Stimulated activated CD4-positive, alpha-beta T cell treated with anti-CD3 and anti-CD28 coated beads, Interleukin-2, amount 100 ng/mL, for 48 hours (primary cell): ENCODE results near the gene KRT6B.
"Not testable (repeated sequence)": the region's sequence is repeated elsewhere in the genome, so short reads cannot be mapped to it uniquely, and the experiment has no call there.

Source experiments
- DNase-seq, 2 donors: peaks; one replicate each; pipeline ENCODE4 v3.0.0-alpha.2; 2020

Gene KRT6B

DNA sequence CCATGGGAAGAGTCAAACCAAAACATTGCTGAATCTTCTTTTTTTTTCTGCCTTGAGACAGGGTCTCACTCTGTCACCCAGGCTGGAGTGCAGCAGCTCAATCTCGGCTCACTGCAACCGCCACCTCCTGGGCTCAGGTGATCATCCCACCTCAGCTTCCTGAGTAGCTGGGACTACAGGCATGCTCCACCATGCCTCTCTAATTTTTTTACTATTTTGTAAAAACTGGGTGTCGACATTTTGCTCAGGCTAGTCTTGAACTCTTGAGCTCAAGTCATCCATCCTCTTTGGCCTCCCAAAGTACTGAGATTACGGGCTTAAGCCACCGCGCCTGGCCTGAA is 16.3 kb downstream of the KRT6B start:
- no peak for DNase-seq

DNA sequence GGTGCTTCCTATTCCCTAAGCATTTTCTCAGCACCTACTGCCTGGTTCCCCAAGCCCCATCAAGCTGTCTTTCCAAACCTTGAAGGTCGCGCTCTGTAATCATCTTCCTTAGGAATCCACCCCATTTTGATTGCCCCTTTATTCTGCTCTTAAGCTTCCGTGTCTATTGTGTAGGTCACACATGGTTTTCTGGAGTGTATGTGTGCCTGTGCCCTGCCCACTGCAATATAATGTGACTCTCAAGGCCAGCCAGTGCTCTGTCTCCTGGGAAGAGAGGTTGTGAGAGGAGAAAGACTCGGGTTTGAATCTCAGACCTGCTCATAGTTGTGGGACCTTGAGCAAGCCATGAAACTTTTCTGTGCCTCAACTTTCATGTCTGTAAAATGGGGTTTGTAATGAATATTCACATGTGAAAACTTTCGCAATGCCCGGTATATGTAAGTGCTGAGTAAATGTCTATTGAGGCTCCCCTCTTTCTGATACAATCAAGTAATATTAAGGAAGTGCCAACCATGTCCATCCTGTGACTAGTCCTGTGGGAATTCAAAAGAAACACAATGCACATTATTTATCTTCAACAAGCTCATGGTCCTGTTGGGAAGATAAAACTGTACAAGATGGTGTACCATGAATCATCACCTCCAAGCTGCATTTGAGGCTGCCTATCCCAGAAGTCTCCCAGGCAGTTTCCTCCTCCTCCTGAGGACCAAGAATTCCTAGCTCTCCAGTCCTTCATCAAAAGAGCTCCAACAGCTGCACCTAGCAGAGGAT is 17.0 kb downstream of the KRT6B start:
- DNase-seq, result no peak

GRCh38 chr12:52434081-52434733 is 17.7 kb downstream of the KRT6B start, which contains the start of gene KRT75:
Gene KRT75, minus strand, starts transcription at chr12:52434371. Its CDS starts 67 bp downstream, at chr12:52434304.
- DNase-seq, result no peak

GRCh38 chr12:52433501-52434080 is 18.4 kb downstream of the KRT6B start:
- no peak for DNase-seq

DNA sequence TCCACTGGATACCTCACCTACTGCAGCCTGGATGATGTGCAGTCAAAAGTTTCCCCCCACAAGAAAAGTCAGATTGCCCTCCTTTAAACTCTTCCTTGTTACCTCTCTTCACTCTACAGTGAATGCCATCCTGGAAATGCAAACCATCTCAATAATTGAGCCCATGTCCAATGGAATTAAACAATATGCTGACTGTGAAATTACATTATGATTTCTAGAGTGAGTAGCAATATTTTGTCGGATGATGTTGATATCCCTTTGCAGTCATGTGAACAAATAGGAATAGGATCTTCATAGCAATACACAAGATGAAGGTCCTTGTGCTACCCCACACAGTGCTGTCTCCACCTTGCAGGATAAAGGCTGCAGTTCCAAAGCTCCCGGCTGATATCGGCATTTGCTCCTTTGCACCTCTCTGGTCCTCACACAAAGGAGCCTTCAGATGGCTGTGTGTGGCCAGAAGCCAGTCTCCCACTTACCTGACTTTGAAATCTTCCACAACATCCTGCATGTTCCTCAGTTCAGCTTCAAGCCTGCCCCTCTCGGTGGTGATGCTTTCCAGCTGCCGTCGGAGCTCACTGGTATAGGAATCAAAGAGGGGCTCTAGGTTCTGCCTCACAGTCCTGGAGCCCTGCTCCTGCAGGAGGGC is 19.3 kb downstream of the KRT6B start:
- DNase-seq, result no peak

GRCh38 chr12:52428121-52428520 is 23.8 kb downstream of the KRT6B start:
- no peak for DNase-seq

DNA sequence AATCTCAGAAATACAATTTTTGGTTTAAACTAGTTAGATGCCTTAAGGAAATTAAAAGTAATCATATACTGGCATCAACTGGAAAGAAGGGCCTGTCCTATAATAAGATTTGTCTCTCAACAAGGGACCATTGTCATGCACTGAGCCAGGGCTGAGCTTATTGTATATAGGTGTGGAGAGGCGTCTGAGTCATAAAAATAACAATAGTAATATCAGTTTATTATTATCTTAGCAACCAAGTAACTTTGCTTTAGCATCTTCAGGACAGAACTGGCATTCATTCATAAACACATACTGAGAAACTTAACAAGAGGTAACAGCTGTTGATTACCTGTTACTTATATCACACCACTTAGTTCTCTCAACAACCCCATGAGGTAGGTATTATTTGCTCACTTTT is 24.9 kb downstream of the KRT6B start:
- no peak for DNase-seq

- no peak for DNase-seq
Measured at GRCh38 chr12:52426034-52426433, 25.9 kb downstream of the KRT6B start.

DNA sequence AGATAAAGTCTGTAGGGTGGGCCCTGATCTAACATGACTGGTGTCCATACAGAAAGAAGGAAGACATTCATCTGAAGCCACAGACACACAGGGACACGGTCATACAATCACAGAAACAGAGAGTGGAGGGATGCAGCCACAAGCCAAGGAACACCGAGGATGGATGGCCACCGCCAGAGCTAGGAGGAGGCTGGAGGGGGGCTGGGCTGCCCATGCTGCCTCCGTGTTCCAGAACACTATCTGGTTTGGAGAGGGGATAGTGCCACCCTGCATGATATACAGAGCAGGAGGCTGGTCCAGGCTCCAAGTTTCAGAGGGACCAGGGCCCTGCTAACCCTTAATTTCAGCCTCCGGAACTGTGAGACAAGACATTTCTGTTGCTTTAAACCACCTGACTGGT is 26.5 kb downstream of the KRT6B start:
- no peak for DNase-seq

DNA sequence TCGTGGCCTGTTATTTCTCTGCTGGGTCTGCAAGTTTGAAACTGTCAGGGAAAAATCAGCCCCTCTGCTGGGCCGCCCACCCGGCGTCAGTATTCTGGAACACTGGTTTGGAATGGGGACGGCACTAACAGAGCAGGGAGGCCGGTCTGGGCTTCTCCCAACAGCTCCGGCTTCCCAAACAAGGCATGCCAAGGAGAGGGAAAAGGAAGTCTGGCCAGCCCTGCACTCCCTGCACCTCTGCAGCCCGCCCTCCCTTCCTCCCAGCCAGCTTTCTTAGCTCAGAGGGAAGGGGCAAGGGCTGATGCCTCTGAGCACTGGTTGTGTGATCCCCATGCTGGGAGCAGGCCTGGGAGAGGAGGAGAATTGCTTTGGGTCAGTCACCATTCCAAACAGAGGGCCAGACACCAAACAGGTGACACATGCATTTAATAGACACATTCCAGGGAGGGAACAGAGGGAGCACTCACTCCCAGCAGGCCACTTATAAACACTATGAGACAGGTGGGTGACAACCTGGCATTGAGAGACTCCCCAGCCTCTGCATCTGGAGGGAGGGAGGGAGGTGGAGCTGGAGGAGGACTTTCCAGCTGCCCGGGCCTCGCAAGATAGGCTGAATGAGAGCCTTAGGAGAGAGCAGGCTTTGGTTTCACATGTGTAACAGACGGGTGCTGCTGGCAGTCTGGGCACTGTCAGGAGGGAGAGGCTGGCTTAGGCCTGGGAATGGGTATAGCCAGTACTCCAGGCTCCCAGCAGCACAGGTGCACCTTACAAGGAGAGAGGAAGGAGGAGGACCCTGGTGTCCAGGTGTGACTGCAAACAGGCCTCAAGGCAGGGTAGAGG is 28.1 kb downstream of the KRT6B start:
- DNase-seq, result no peak

- DNase-seq, result no peak
Measured at GRCh38 chr12:52423035-52423434, 28.9 kb downstream of the KRT6B start.

DNA sequence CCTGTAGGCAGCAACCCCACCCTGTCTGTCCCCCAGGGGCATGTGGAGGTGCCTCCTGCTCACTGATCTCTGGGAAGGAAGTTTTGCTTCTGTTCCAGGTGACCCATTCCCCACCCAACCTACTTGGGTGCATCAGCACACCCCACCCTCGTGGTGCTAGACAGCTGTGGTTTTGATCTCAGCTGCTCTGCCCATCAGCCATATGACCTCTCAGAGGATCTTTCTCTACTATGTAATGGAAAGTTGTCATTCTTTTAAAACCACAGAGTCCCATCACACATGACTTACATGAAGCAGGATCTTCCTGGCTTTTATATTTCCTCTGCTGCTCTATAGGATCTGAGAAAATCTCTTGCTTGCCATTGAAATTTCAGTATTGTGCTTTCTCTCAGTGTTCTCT is 32.3 kb downstream of the KRT6B start:
- no peak for DNase-seq

DNA sequence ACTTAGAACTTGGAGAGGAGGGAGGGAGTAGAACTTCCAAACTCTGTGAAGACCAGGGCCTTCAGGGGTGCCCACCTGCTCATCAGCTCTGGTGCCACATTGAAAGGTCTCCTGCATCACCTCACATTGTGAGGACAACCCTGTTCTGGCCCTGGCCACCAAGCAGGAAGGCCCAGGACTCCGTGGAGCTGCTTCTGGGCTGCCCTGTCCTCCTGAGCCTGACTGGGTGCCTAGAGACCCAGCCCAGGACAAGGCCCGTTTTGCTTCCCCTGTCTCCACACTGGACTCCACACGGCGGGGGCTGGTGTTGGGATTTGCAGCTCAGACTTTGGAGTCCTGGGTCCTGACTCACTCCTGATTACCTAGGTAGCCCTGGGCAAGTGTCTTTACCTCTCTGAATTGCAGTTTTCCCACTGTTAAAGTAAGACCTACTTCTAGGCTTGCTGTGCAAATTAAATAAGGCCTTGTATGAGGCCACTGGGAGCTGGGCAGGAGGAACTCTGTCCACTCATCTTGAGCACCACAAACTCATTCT is 33.3 kb downstream of the KRT6B start:
- no peak for DNase-seq

GRCh38 chr12:52417740-52418139 is 34.2 kb downstream of the KRT6B start:
- DNase-seq, result no peak

DNA sequence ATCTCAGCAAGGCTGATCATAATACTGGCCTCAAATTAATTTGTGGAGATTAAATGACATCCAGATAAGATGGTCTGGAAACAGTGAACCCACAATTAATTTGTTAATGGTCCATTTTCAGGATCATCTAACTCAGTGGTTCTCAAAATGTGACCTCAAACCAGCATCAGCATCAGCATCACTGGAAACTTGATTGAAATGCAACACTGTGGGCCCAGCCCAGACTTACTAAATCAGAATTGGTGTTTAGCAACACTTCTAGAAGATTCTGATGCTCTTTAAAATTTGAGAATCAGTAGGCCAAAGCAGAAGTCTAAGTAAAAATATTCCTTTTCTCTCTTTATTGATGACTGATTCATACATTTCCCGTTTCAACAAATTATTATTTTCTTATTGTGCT is 35.2 kb downstream of the KRT6B start:
- no peak for DNase-seq

- no peak for DNase-seq
Measured at GRCh38 chr12:52415870-52416750, 35.8 kb downstream of the KRT6B start.

DNA sequence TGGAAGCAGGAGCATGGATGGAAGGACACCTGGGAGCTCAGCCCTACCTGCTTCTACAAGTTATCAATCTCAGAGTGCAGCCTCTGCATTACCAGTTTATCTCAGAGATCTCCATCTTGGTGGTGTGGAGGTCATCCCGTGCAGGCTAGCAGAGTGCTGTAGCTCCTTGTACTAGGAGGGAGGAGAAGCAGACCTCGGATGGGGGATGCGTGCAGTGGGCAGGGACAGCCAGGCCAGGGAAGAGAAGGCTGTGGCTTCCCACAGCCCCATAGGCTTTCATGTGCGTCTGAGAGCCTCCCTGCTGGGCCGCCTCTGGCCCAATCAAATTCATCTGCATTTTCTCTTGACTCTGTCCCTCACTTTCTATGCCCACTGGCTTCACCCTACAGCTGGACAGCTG is 37.0 kb downstream of the KRT6B start:
- no peak for DNase-seq

GRCh38 chr12:52413782-52414345 is 38.1 kb downstream of the KRT6B start:
- no peak for DNase-seq

DNA sequence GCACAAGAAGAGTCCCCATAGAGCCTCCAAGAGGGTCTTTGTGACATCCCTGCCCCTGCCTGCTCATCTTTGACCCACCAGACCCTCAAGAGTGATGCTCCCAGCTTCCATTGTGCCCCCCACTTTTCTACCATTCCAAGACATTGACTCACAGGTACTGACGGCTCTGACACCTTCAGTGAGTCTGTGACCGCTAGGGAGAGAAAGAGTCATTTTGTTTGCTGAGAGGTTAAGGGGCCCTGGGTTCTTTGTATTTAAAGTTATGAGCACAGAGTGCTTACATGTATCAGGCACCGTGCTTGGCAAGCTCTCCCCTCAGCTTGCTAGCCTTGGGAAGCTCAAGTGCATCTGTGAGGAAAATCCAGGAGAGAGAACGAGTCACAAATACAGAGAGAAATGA is 38.7 kb downstream of the KRT6B start:
- no peak for DNase-seq

DNA sequence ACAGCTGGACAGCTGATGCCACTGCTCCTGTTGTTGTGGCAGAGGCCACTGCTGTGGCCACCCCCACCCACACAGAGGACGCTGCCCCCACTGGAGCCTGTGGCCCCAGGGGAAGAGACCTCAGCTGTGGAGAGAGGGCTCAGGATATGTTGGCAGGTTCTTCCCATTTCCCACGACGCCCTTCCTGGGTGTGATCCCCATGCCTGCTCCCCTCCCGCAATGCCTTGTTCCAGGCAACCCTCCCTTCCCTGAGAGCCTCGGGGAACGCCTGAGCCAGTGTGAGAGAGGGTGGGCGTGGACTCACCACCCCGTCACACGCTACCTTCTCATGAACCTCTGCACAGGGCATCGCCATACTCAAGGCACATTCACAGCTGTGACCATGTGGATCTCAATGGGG is 40.1 kb downstream of the KRT6B start:
- DNase-seq, result no peak

DNA sequence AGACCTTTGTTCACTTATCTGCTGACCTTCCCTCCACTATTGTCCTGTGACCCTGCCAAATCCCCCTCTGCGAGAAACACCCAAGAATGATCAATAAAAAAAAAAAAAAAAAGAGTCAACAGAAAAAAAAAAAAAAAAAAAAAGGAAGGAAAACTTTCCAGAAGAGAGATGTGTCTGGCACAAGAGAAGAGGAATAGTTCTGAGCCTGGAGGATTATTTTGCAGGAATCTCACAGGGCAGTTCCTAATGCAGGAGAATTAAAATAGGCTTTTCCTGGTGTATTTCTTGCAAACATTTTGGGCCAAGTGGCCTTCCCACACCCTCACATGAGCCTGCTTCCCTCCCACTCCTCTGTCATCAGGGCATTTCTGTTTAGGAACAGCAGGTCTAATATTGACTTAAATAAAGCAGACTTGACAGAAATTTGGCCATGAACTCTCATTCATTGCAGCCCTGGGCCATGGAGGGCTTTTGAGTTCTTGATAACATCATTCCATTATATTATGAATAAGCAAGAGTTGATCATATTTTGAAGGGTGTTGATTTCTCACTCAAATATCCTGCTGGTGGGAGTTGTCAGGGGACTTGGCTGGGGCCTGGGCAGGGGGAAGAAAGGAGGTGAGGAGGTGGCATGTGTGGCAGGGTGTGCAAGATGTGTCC is 41.2 kb downstream of the KRT6B start:
- not testable (repeated sequence) for DNase-seq
